ENCODE results near the gene C1orf226.
"Not testable (repeated sequence)": the region's sequence is repeated elsewhere in the genome, so short reads cannot be mapped to it uniquely, and the experiment has no call there.

The C1orf226 gene

GRCh38 chr1:162412002-162412401 lies 30.5 kb downstream of the C1orf226 start, which contains the start of gene SH2D1B:
Gene SH2D1B, minus strand, starts transcription at chr1:162412136. Its CDS starts 120 bp downstream, at chr1:162412016.
- DNase-seq = no peak

- no peak for DNase-seq
Observed at GRCh38 chr1:162416215-162416614, 34.7 kb downstream of the C1orf226 start.

GRCh38 chr1:162416909-162417308 lies 35.4 kb downstream of the C1orf226 start:
- DNase-seq = no peak

- DNase-seq = no peak
Observed at GRCh38 chr1:162417650-162418049, 36.1 kb downstream of the C1orf226 start.

- DNase-seq = not testable (repeated sequence)
Observed at GRCh38 chr1:162418584-162418983, 37.1 kb downstream of the C1orf226 start.

- peak; percentile 8 for DNase-seq
Observed at GRCh38 chr1:162419450-162419931, 38.0 kb downstream of the C1orf226 start.

GRCh38 chr1:162420120-162420519 lies 38.6 kb downstream of the C1orf226 start:
- DNase-seq = no peak

GRCh38 chr1:162421258-162422164 lies 40.0 kb downstream of the C1orf226 start:
- DNase-seq = no peak

- no peak for DNase-seq
Observed at GRCh38 chr1:162422662-162423375, 41.3 kb downstream of the C1orf226 start.

GRCh38 chr1:162430583-162430982 lies 49.1 kb downstream of the C1orf226 start:
- no peak for DNase-seq

- DNase-seq = not testable (repeated sequence)
Observed at GRCh38 chr1:162432977-162433713, 51.6 kb downstream of the C1orf226 start.

All from fibroblast of skin of abdomen (primary cell).